Transverse colon (tissue), 4 donors: ENCODE results near the gene RNU6-9. TPM values are rescaled to one million over a fixed set of nuclear protein-coding genes. Genes with fewer than 3 reads are reported as not detected.
"Not testable (repeated sequence)": the region's sequence is repeated elsewhere in the genome, so short reads cannot be mapped to it uniquely, and the experiment has no call there.

Source experiments
- DNase-seq: peaks from one replicate; pipeline ENCODE4 v3.0.0-alpha.2; 2019
- H3K27ac ChIP-seq, 4 donors: fragments of 200-600 bp; sonication (generic); 2 replicates each; pipeline ENCODE4 v1.5.1; 2016 to 2018; ENCODE audit warnings: inconsistent platforms in 4 of 4
- H3K27me3 ChIP-seq: fragments of 200-600 bp; sonication (generic); 2 replicates; pipeline ENCODE4 v1.5.1; 2017; ENCODE audit warnings: inconsistent platforms
- H3K36me3 ChIP-seq, 4 donors: fragments of 200-600 bp; sonication (generic); 2 replicates each; pipeline ENCODE4 v1.5.1; 2017 to 2019; ENCODE audit warnings: inconsistent platforms in 4 of 4
- H3K4me1 ChIP-seq, 4 donors: fragments of 200-600 bp; sonication (generic); 2 replicates each; pipeline ENCODE4 v1.5.1; 2017 to 2020; ENCODE audit warnings: inconsistent platforms in 4 of 4
- H3K4me3 ChIP-seq, 4 donors: fragments of 200-600 bp; sonication (generic); 1 replicate in 1 of 4; 2 replicates in 3 of 4; pipeline versions ENCODE4 v1.5.1 to v1.6.1; 2017 to 2019; ENCODE audit warnings: inconsistent platforms in 4 of 4
- H3K9me3 ChIP-seq, 2 donors: fragments of 200-600 bp; sonication (generic); 2 replicates each; pipeline ENCODE4 v1.5.1; 2017 to 2019; ENCODE audit warnings: inconsistent platforms in 2 of 2
- EP300 ChIP-seq: sonication (generic); formaldehyde crosslinking; IDR thresholded peaks from one replicate; pipeline ENCODE4 v1.6.1; 2017; ENCODE audit warnings: antibody characterized with exemption, low read depth
- POLR2A ChIP-seq: fragments of 450-650 bp; IDR thresholded peaks from one replicate; pipeline ENCODE4 v1.6.1; 2016; ENCODE audit warnings: antibody characterized with exemption, mild to moderate bottlenecking, moderate library complexity
- POLR2AphosphoS5 ChIP-seq, 3 donors: sonication (generic); formaldehyde crosslinking; IDR thresholded peaks; one replicate each; pipeline ENCODE4 v1.6.1; 2016; ENCODE audit warnings: antibody characterized with exemption in 3 of 3
- WGBS, 2 donors: methylation state at CpG; one replicate each; pipeline ENCODE4 v1.1.5; 2018; ENCODE audit warnings: low coverage in 1 of 2; 5-methylcytosine and 5-hydroxymethylcytosine counted together
- in situ Hi-C, 4 donors: fragments of 200-750 bp; cut with MboI; loops; one replicate each; pipeline versions ENCODE4 v1.15.0 to v1.15.1; 2017; ENCODE audit warnings: low sequenced_read_pairs in 3 of 4, low pct_ligation_motif_present in 1 of 4, low pct_unique_long_range_greater_than_20kb in 1 of 4
- intact Hi-C: fragments of 100-400 bp; cut with DNase I; formaldehyde crosslinking; loops from one replicate; pipeline ENCODE4 v1.15.1; 2023; ENCODE audit warnings: low total_unique reads
- total RNA-seq, 4 donors: library from RNA; depleted of rRNA; stranded (reverse); fragments of >200 nt; gene quantifications; one replicate each; pipeline ENCODE4 v1.1.0, GENCODE V29; 2016
- TF ChIP-seq, protein P1 (sequence below), 5 experiments: fragments of 200-600 bp in 3 of 5; fragments of 450-650 bp in 2 of 5; sonication (generic) in 3 of 5; IDR thresholded peaks; 1 replicate in 2 of 5; 2 replicates in 3 of 5; pipeline ENCODE4 v1.5.1; 2016 to 2017; ENCODE audit warnings: antibody characterized with exemption in 5 of 5, inconsistent platforms in 3 of 5, mild to moderate bottlenecking in 2 of 5, moderate library complexity in 1 of 5

Gene RNU6-9
- total RNA-seq, 4 donors from 2014 or later = not detected

DNA sequence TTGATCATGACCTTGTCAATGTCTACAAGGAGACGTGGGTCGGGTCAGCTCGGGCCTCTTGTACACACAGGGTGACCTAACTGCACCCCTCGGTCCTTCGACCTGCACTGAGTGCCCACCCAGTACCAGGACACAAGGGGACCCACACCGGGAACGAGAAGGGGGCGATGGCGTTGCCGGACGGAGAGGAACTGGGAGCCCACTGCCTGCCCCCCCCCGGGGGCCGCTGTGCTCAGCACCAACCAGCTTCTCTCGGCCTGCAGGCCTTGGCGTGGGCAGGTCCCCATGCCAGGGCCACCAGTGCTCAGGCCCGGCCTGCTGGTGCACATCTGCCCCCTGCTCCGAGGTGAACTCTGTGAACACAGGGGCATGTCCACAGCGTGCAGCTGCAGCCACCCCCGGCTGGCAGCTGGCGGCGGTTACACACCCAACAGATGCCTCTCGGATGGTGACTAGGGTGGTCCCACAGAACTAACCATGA is 19.7 kb upstream of the RNU6-9 start:
- 94% methylated on average over 16 of the region's 22 CpGs; no CpG with 5 or more reads in 1 of the 2 donors for WGBS, 2 donors
- peaks cover 0 to 9% (median 2%) of the 10 kb centered on the region in 4 donors for H3K36me3 ChIP-seq

DNA sequence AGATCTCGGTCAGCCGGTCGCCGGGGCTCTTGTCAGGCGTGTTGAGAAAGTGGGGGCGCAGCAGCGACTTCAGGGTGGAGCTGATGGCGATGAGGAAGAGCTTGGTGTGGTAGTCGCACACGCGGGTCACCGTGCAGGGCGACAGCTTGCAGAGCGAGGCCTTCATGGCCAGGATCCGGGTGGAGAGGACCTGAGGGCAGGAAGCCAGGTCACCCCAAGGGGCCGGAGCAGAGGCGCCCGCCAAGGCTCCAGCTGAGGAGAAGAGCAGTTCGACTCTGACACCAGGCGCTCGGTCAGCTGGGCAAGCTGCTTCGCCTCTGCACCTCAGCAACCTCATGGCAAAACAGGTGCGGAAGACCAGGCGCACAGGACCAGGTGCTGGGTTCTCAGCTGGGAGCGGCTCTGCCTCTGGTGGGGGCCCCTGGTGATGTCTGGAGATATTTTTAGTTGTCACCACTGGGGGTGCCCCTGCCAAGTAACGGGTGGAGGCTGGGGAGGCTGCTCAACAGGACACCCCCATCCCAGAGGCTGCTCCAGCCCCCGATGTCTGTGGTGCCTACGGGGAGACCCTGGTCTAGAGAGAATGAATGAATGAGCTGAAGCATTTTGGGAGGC is 17.9 kb upstream of the RNU6-9 start:
- TF ChIP-seq EP300 = no peak
- TF ChIP-seq POLR2A = no peak
- no peak for TF ChIP-seq POLR2AphosphoS5 (IDR thresholded peaks at IDR 0.05)
- TF ChIP-seq, protein P1, sequence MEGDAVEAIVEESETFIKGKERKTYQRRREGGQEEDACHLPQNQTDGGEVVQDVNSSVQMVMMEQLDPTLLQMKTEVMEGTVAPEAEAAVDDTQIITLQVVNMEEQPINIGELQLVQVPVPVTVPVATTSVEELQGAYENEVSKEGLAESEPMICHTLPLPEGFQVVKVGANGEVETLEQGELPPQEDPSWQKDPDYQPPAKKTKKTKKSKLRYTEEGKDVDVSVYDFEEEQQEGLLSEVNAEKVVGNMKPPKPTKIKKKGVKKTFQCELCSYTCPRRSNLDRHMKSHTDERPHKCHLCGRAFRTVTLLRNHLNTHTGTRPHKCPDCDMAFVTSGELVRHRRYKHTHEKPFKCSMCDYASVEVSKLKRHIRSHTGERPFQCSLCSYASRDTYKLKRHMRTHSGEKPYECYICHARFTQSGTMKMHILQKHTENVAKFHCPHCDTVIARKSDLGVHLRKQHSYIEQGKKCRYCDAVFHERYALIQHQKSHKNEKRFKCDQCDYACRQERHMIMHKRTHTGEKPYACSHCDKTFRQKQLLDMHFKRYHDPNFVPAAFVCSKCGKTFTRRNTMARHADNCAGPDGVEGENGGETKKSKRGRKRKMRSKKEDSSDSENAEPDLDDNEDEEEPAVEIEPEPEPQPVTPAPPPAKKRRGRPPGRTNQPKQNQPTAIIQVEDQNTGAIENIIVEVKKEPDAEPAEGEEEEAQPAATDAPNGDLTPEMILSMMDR (IDR thresholded peaks at IDR 0.05) = no peak
- Histone ChIP-seq H3K9me3 (no peaks in the 10 kb centered on the region), H3K4me3 (no peak overlapping the region), H3K27ac (no peak overlapping the region), H3K4me1 (peaks cover 6 to 13% (median 10%) of the 10 kb centered on the region in 4 donors), H3K27me3 (no peaks in the 10 kb centered on the region), H3K36me3 (peaks cover 0 to 14% (median 4%) of the 10 kb centered on the region in 4 donors)
- intact Hi-C loops (no loop called here), in situ Hi-C loops (no loop called here)
- WGBS, 2 donors = 91 to 95% methylated on average over 14 to 27 of the region's 28 CpGs
- DNase-seq = no peak

More for the DNA sequence above, 19.7 kb upstream of the RNU6-9 start:
- intact Hi-C loops (no loop called here), in situ Hi-C loops (loop anchor here in 1 of 4 donors (25.0 kb wide), 1 partner anchor 114 kb away; the partner anchor contains the start of gene WDR18)
- Histone ChIP-seq H3K9me3 (no peaks in the 10 kb centered on the region), H3K4me1 (peaks cover 12 to 25% (median 17%) of the 10 kb centered on the region in 4 donors), H3K27ac (peak overlapping the region in 3 of 4 donors; percentile 28 to 86 (median 37)), H3K27me3 (no peaks in the 10 kb centered on the region), H3K4me3 (no peak overlapping the region)
- TF ChIP-seq EP300 = no peak
- no peak for TF ChIP-seq POLR2AphosphoS5 (IDR thresholded peaks at IDR 0.05)
- TF ChIP-seq, protein P1 (IDR thresholded peaks at IDR 0.05) = no peak
- TF ChIP-seq POLR2A = no peak
- DNase-seq = no peak

DNA sequence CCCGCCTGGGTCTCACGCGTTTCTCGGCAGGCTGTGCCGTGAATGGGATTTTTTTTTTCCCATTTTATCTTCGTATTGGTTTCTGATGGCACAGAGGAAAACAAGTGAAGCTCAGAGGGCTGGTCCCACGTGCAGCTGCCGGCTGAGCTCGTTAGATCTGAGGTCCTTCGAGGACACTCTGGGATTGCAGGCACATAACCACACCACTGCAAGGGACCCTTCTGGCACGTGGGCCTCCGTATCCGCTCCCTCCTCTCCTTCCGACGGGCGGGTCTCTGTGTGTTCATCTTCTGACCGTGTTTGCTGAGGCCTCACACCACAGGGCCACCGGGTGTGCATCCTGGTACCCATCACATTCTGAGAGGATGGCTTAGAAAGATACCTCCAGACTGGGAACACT is 17.2 kb upstream of the RNU6-9 start:
- Histone ChIP-seq H3K27me3 (no peaks in the 10 kb centered on the region), H3K4me3 (no peak overlapping the region), H3K27ac (no peak overlapping the region), H3K36me3 (peaks cover 0 to 19% (median 6%) of the 10 kb centered on the region in 4 donors), H3K4me1 (peaks cover 6 to 11% (median 9%) of the 10 kb centered on the region in 4 donors), H3K9me3 (no peaks in the 10 kb centered on the region)
- intact Hi-C loops (no loop called here), in situ Hi-C loops (no loop called here)
- DNase-seq = no peak
- WGBS, 2 donors = 78 to 100% methylated on average over 1 to 18 of the region's 18 CpGs
- TF ChIP-seq, protein P1 (IDR thresholded peaks at IDR 0.05) = no peak
- TF ChIP-seq EP300 = no peak
- no peak for TF ChIP-seq POLR2A
- TF ChIP-seq POLR2AphosphoS5 (IDR thresholded peaks at IDR 0.05) = no peak

DNA sequence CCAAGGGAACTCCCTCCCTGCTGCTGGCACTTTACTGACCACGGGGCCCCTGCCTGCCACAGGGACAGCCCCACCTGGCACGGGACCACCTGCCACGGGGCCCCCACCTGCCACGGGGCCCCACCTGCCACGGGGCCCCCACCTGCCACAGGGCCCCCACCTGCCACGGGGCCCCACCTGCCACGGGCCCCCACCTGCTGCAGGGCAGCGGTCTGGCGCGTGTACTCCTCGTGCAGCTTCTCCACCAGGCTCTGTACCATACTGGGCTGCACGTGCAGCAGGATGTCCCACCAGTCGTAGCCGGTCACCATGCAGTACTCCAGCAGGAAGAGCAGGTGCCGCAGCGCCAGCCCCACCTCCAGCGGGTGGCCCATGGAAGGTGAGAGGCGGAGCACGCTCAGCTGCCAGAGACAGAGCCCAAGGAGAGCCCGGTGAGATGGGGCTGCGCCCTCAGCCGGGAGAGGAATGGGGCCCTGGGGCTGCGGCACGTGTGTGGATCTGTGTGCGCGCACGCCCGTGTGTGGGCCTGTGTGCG is 16.4 kb upstream of the RNU6-9 start:
- Histone ChIP-seq H3K4me1 (peaks cover 5 to 9% (median 8%) of the 10 kb centered on the region in 4 donors), H3K36me3 (peaks cover 0 to 25% (median 8%) of the 10 kb centered on the region in 4 donors), H3K27ac (no peak overlapping the region), H3K27me3 (no peaks in the 10 kb centered on the region), H3K9me3 (no peaks in the 10 kb centered on the region), H3K4me3 (no peak overlapping the region)
- TF ChIP-seq POLR2A (no peak), EP300 (no peak), POLR2AphosphoS5 (IDR thresholded peaks at IDR 0.05) (no peak)
- TF ChIP-seq, protein P1 (IDR thresholded peaks at IDR 0.05) = no peak
- DNase-seq = no peak
- intact Hi-C loops (no loop called here), in situ Hi-C loops (no loop called here)
- 88% methylated on average over 22 of the region's 29 CpGs; no CpG with 5 or more reads in 1 of the 2 donors for WGBS, 2 donors

DNA sequence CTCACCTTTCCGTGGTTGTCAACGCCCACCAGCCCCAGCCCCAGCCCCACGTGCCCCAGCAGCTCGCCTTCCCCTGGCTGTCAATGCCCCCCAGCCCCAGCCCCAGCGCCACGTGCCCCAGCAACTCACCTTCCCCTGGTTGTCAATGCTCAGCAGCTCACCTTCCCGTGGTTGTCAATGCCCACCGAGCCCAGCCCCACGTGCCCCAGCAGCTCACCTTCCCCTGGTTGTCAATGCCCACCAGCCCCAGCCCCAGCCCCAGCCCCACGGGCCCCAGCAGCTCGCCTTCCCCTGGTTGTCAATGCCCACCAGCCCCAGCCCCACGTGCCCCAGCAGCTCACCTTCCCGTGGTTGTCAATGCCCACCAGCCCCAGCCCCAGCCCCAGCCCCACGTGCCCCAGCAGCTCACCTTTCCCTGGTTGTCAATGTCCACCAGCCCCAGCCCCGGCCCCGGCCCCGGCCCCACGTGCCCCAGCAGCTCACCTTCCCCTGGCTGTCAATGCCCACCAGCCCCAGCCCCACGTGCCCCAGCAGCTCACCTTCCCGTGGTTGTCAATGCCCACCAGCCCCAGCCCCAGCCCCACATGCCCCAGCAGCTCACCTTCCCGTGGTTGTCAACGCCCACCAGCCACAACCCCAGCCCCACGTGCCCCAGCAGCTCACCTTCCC is 15.2 kb upstream of the RNU6-9 start:
- H3K4me1 ChIP-seq, H3K9me3 ChIP-seq, in situ Hi-C loops, H3K27ac ChIP-seq, H3K4me3 ChIP-seq, DNase-seq, H3K27me3 ChIP-seq, intact Hi-C loops: not testable (repeated sequence)
- WGBS, 2 donors = 86% methylated on average over 6 of the region's 23 CpGs; no CpG with 5 or more reads in 1 of the 2 donors
- peaks cover 0 to 34% (median 10%) of the 10 kb centered on the region in 4 donors for H3K36me3 ChIP-seq
